Stimulated activated CD8-positive, alpha-beta memory T cell treated with anti-CD3 and anti-CD28 coated beads, Interleukin-7, amount 100 ng/mL, for 24 hours (primary cell): Measurements from ENCODE around the gene PGRMC1.
"Not testable (repeated sequence)": the region's sequence is repeated elsewhere in the genome, so short reads cannot be mapped to it uniquely, and the experiment has no call there.

Source experiments
- DNase-seq: peaks from one replicate; pipeline ENCODE4 v3.0.0-alpha.2; 2020; ENCODE audit warnings: low read depth

The PGRMC1 gene

DNA sequence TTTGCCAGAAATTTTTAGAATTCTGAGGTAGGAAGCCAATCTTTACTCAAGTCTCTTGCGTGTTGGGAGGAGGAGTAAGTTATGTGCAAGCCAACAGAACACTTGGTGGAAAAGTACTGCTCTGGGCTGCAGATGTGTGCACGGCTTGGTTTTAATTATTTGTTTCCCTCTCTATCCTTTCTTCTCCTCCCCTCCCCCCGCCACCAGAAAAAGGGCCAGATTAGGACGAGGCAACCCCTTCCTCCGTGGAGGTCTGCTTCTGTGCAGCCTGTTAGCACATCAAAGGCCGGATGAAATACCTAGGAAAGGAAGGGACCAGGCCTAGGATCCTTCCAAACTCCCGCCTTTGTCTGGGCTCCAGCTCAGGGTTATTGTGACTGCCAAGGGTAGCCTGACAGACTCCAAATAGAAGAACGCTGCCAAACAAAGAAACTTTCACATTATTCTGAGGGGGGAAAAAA is 1.0 kb upstream of the PGRMC1 start:
- DNase-seq, result no peak

DNA sequence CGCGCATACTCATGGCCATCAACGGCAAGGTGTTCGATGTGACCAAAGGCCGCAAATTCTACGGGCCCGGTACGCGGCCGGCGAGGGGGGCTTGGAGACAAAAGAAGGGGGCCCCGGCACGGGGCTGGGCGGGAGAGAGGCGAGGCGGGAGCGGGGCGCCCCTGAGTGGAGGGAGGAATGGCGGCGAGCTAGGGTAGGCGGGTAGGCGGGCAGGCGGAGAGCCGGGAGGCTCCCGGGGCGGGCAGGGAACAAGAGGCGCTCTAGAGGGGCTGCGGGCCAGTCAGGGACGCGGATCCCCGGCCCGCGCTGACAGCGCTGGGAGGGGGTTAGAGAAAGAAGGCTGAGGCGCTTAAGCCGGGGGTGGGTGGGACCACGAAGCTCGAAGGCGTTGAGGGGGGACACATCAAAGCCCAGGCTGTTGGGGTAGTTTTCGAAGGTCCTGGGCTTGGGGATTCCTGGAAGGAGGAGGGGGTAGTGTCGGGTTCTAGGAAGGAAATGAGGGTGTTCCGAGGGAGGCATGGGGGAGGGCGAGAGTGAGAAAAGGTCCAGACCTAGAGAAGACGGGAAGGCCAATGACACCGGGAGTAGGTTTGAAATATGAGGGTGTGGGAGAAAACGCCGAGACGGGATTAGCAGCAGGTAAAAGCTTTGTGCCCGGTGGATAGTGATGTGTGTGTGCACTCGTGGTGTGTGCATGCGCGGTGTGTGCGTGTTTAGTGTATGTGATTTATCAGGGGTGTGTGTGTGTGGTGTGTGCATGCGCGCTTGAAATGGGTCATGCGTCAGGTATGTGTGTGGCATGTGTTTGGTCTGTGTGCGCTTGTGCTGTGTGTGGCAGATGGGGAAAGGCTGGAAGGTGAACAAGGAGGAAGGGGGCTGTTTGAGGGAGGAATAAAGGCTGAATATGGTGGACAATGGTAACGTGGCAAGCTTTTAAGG is 807 bp downstream of the PGRMC1 start:
- DNase-seq, result no peak

DNA sequence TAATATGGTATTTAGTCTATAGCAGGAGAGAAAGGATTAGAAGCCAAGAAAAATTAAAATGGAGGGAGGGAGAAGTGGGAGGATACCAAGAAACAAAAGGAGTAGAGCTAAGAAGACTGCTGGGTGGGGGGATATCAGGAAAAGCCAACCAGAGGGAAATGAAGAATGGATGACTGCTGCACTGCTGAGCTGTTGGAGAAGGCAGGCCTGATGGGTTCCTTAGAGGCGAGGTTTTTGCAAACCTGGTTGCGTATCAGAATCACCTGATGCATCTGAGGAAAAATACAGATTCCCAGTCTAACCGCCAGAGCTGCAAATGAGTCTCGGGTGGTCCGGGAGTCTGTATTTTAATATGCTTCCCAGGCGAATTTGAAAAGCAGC is 1.5 kb downstream of the PGRMC1 start:
- no peak for DNase-seq

DNA sequence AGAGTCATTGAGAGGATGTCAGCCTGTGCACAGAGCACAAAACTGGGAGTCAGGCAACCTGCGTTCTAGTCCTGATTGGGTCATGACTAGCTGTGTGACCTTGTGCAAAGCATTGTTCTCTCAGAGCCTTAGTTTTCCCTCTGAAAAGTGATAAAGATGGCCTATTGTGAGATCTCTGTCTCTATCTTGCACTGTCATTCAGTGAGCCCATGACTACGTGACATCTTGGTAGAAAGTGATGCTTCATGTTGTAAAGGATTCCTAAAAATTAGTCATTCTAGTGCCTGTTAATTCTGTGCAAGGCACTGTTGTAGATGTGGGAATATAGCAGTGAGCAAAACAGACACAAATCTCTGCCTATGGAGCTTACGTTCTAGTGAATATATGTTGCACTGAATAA is 2.5 kb downstream of the PGRMC1 start:
- DNase-seq, result no peak

DNA sequence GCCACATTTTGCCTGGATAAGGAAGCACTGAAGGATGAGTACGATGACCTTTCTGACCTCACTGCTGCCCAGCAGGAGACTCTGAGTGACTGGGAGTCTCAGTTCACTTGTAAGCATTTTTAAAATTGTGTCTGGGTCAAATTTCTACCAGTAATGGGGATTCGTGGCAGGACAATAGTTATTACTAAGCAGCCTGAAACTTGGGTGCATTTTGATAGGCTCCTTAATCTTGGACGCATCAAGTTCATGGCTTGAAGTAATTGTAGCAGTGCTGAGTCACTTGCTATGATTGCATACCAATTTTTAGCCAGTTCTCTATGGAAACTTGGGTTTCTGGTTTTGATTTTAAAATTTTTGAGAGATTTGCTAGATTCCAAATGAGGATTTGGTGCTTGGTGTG is 4.3 kb downstream of the PGRMC1 start:
- no peak for DNase-seq

DNA sequence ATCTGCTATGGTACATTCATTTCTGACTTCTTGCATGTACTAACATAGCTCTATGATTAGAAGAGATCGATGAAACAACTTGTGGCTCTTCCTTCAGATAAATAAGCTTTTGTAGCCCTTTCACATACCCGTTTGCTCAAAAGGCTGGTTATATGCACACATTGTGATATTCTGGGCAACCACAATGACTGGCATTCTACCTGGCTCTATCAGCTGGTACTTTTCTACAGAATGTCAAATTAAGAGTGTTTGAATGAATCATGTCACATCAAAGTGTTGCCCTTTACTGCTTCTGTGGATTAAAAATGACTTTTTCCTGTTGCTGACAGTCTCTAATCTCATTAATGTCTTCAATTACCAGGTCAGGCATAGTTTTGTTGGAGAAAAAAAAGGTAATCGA is 11.6 kb downstream of the PGRMC1 start:
- no peak for DNase-seq

DNA sequence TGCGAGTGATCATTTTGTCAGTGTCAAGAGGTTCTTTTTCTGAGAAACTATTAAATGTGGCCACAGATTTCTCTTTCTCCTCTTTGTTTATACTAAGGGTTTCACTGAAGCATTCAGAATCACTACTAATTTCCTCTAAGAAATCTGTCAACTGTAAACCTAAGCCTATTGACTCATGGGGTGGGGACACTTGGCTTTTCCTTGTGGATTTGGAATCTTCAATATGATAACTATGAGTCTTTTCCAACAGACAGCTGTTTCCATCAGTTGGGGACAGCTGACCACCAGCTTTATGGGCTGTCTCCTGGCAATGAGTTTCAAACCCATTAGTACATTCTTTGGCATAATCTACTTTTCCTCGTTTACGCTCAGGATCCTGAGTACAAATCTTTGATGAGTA is 13.8 kb downstream of the PGRMC1 start:
- no peak for DNase-seq

DNA sequence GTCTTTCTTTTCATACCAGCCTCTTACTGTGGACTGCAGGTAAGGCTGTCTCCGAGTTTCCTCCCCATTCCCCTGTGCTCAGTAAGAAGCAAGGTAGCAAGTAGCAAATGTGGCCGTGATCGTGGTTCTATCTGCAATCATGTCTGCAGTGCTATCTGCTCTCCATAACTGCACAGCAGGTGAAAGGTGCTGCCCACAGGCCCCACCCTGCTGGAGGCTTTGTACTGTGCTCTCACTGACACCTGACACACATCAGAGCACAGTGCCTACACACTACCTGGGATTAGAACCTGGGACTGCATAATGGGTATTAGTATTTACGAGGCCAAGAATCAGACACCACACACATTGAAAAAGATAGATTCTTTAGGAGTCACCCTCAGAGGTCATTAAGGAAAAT is 15.3 kb downstream of the PGRMC1 start:
- no peak for DNase-seq

DNA sequence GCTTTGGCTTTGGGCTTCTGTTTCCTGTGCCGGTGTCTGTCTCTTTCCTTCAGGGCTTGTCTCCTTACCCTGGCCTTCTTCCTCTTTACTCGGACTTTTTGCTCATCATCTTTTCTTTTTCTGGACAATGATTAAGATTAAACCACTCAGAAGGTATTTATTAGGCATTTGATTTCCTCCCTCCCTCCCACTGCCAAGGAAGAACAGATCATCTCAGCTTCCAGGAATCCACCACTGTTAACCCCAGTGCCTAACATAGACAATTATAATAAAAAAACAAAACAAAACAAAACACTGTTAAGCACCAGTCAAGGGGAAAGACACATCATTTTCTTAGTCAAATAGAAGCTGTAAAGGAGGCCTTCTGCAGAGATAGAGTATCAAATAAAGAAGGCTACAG is 16.6 kb downstream of the PGRMC1 start:
- no peak for DNase-seq

DNA sequence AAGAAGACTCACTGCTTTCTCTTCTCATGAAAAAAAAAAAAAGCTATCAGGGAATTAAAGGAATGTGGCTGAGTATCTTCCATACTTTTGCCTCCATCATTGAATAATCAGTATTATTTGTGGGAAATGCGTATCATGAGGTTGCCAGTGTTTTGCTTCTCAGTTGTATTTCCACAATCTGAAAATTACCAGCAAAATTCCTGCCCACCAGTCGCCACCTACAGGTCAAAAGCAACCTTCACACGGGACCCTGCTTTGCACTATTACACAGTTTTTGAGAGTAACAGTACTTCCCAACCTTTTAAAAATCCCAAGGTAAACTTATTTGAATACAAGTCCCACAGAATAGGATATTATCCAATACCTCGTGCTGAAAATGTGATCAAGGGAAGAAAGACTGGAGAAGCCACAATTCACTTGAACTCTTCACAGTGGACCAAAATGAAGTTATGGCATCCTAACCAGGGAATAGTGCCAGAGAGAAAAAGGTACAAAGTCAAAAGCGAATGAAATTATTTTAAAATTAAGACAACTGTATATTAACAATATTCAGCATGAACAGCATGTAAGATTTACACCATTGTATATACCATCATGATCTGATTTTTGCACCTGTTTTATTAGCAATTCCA is 30.4 kb downstream of the PGRMC1 start:
- DNase-seq, result no peak

DNA sequence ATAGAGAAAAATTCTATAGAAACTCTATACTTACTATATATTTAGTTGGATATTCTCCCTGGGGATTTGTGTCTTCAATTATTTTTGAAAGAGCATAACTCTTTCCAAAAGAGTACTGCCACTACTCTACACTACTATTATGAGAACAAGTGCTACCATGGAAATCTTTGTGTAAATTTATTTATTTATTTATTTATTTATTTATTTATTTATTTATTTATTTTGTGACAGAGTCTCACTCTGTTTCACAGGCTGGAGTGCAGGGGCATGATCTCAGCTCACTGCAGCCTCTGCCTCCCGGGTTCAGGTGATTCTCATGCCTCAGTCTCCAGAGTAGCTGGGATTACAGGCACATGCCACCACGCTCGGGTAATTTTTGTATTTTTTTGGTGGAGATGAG is 31.0 kb downstream of the PGRMC1 start:
- not testable (repeated sequence) for DNase-seq

DNA sequence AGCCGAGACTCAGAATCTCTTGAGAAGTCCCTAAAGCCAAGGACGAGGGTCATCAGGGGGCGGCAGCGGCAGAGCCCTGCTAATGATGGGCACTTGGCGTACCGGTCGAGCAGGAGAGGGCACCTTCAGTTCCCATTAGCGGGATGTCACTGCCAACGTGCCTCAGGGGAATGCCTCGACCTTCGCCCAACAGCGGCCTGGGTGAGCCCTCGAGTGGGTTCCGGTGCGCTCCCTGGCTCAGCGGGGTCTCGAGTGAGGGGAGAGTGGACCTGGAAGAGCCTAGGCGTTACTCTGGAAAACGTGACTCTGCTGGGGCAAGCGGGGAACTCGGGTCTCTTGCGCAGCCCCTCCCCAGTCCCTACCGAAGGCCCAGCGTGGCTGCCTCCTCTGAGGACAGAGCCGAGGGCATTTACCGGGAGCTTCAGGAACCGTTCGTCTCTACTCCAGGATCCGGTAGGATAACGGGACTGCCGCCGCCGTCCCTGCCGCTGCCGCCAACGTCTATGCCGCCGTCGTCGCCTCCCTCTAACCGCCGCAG is 36.9 kb downstream of the PGRMC1 start:
- no peak for DNase-seq

DNA sequence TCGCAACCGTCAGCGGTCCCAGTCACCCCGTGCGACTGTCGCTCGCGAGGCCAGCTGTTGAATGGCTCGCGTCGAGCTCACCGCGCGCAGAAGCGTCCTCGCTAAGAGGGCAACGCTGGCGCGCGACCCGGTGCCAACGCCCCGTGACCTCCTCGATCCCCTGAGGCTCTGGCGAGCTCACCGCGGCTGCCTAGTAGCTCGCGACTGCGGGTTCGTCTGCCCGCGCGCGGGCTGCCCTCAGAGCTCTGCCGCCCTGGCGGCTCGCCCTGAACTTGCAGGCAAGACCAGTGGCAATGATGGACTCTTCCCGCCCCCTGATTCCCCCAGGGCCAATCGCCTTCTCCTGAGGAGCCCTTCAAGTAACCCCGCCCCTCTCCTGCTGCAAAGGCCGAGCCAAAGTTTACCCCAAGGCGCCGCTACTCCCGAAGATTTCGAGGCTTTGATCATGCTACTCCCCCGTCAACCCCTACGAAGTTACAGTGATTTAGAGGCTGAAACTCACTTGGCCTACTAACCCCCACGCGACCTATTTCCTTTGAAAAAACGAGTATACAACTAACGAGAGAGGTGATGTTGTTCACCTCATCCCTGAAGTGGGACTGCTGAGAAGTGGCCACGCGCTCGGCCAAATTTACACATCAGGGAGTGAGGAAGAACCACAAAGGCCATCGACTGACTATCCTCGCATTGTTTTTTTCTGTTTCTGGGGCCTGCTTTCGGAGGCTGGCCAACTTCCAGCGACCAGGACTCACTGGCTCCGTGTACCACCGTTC is 37.5 kb downstream of the PGRMC1 start:
- no peak for DNase-seq

DNA sequence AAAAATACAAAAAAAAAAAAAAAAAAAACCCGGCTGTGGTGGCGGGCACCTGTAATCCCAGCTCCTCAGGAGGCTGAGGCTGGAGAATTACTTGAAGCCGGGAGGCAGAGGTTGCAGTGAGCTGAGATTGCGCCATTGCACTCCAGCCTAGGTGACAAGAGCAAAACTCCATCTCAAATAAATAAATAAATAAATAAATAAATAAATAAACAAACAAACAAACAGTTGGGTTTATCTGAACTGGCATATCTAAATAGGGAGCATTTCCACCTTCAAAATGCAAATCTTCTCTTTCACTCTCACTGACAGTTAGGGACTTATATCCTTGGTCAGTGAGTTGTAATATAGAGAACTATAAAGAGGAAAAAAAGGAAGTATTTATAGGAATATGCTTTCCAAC is 46.3 kb downstream of the PGRMC1 start:
- DNase-seq, result not testable (repeated sequence)

DNA sequence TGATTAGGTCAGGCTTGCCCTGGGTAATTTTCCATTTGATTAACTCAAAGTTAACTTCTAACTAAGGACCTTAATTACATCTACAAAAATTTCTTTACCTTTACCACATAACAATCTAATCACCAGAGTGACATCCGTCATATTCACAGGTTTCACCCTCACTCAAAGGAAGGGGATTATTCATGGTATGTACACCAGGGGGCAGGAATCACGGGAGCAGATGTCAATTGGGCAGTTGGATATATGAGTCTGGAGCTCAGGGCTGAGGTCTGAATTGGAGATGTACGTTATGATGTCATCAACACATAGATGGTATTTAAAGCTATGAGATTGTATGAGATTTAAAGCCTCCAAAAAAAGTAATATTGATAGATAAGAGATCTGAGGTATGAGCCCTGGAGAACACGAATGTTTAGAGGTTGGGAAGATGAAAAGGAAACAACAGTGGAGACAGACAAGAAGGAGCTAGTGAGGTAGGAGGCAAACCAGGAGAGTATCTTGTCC is 52.9 kb downstream of the PGRMC1 start:
- DNase-seq, result no peak

DNA sequence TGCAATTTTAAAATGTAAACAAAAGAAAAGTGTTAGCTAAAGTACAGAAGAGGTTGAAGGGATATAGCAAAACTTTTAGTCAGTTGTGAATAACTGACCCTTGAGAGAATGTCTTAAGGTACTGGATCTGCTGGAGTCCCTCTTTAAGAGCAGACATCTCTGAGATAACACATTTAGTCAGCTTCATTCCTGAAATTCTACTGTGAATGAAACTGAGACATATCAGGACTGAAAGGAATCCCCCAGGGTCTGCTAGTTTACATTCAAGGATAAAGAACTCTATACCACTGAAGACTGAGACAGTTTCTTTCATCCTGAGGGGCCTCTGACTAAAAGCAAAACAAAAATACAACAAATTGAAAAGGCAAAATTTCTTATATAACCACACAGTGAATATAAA is 54.4 kb downstream of the PGRMC1 start:
- no peak for DNase-seq

DNA sequence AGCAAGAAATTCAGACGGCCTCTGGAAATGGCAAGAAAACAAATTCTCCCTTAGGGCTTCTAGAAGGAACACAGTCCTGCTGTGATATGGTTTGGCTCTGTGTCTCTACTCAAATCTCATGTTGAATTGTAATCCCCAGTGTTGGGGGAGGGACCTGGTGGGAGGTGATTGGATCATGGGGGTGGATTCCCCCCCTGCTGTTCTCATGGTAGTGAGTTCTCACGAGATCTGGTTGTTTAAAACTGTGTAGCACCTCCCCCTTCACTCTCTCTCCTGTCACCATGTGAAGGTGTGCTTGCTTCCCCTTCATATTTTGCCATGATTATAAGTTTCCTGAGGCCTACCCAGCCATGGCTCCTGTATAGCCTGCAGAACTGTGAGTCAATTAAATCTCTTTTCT is 55.2 kb downstream of the PGRMC1 start:
- not testable (repeated sequence) for DNase-seq

DNA sequence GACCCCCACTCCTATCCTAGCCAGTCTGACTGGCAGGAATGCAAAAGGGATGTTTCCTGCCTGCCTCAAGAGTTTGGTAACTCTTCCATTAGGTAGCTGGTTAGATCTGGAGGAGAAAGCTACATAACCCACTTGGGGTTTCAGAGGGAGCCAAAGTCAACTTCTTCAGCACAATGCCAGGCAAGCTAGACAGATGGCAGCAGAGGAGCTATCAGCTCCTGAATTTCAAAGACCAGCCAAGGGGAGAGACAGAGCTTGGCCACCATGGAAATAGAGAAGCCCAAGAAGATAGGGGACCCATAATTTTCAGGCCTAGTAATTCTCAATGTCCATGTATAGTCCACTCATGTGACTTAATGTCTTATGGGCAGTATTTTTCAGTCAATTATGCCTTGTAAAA is 56.4 kb downstream of the PGRMC1 start:
- DNase-seq, result no peak
